HG03097 (cell line): ENCODE measurements around the gene TMEM14A.
"Not testable (repeated sequence)": the region's sequence is repeated elsewhere in the genome, so short reads cannot be mapped to it uniquely, and the experiment has no call there.

Experiments
- ATAC-seq: cut with Tn5 transposase; IDR thresholded peaks from one replicate; pipeline ENCODE4 v1.9.1; 2021; ENCODE audit not compliant: unreplicated experiment, low FRiP score

TMEM14A gene

DNA sequence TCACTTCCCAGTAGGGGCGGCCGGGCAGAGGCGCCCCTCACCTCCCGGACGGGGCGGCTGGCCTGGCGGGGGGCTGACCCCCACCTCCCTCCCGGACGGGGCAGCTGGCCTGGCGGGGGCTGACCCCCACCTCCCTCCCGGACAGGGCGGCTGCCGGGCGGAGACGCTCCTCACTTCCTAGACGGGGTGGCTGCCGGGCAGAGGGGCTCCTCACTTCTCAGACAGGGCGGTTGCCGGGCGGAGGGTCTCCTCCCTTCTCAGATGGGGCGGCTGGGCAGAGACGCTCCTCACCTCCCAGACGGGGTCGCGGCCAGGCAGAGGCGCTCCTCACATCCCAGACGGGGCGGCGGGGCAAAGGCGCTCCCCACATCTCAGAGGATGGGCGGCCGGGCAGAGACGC lies 15.0 kb upstream of the TMEM14A start:
- ATAC-seq, result not testable (repeated sequence)

DNA sequence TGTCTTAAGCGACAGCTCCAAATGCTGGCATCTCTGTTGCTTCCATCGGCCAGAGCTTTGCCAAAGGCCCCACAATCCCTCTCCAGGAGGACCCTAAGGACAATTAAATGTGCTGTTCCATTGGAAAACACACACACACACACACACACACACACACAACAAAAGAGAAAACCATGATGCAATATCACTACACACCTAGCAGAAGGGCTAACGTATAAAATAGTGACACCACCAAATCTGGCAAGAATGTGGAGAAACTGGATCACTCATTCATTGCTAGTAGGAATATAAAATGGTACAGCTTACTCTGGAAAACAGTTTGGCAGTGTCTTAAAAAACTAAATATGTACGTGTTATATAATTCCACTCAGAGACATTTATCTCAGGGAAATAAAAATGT lies 13.0 kb upstream of the TMEM14A start:
- ATAC-seq, result no peak

DNA sequence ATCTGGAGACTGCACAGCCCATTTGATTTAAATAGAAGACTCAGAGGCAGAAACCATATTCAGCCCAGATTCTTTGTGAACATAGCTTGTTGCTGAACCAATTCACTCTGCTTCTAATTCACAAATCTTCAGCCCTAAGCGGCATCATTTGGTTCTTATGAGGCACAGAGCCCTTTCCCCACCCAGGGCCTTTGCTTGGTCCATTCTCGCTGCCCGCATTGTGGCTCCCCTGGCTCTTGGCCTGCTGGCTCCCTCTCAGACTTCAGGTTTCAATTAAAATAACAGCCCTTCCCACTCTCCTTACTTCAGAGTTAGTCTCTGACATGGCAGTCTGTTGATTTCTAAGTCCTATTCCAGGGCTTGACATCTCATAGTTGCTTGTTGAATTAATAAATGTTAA lies 9.4 kb upstream of the TMEM14A start:
- no peak for ATAC-seq

DNA sequence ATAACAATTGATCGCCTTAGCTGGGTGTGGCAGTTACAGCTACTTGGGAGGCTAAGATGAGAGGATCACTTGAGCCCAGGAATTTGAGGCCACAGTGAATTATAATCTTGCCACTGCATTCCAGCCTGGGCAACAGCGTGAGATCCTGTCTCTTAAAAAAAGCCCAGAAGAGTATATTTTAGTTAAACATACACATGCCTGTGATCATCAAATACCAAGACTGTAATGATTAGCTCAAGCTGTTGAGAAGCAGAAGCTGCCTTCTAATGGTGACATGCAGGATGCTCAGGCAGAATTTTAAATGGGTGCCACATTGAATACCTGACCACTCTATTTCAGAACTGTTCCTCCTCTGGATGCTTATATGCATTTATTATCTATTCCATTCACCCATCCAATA lies 8.9 kb upstream of the TMEM14A start:
- ATAC-seq, result no peak

DNA sequence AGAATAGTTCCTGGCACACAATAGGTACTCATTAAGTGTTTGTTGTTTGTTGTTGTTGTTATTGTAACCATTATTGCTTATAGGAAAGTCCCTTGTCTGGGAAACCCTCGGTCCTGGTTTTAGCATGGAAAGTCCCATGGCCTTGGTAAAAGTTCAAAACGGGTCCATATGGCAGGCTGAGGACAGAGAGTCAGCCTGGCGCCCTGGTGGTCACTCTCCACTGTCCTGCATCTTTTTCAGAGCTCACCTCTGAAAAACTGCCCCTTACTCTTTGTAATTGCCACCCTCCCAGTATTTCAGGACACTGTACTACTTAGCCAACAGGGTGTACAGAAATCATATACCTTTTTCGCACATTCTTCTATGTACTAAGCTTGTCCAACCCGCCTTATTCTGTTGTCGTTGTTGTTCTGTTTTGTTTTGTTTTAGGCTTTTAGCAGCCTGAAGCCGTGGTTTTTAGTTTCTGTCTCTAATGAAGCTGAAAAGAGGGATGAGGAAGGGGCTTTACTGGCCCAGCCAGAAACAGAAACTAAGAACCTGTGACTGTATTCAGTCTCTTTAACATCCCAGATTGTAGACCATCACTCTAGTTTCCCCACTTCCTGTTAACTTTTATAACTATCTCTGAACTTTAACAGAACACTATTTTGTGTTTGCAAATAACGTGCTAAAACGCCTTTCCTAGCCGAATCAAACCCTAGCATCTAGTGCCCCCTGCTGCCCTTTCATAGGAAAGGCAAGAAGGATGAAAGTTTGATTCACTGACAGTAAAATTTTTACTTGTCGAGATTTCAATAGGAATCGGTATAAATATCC lies 7.6 kb upstream of the TMEM14A start:
- ATAC-seq, result no peak

DNA sequence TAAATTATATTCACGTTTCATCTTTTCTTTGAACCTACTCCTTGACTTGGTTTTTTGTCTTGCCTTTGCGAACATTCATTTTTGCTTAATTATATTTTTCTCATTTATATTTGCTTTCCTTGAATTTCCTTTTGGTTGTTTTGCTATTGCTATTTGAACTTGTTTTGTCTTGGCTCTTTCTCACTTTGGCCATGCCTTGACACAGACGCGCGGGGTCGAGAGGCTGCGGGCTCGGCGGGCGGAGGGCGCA lies 7.1 kb upstream of the TMEM14A start:
- ATAC-seq, result no peak

DNA sequence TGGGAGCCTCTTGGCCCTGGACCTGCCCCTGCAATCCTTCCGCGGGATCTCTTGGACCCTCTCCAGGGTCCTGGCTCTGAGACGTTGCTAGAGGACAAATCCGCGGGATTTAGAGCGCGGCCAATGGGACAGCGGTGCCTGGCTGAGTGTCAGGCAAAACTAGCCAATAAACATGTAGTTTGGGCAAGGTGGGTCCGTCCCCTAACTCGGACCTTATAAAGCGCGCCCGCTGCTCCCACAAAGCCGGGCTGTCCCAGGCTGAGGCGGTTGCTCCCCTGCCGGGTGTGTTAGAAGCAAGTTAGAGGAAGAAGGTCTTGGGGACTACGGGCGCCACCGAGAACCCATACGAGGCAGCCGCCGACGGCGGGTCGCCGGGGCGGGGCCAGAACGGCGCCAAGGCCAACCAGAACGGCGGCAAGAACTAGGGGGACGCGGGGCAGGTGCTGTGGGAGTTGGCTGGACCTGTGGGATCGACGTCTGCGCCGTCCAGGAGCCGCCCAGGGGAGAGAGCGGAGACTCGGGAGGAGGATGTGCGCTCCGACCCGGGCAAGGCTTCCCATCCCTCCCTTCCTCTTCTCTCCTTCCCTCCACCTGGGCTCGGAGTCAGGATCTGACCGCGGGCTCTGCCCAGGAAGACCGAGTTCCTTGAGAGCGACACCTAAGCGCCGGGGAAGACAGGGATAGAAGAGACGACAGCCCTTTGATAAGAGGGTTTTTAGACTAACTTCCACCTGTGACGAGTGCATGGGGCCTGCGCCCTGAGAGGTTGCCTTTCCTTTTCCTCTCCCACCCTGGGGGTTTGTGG lies 6.5 kb upstream of the TMEM14A start:
- peak; percentile 85 for ATAC-seq

DNA sequence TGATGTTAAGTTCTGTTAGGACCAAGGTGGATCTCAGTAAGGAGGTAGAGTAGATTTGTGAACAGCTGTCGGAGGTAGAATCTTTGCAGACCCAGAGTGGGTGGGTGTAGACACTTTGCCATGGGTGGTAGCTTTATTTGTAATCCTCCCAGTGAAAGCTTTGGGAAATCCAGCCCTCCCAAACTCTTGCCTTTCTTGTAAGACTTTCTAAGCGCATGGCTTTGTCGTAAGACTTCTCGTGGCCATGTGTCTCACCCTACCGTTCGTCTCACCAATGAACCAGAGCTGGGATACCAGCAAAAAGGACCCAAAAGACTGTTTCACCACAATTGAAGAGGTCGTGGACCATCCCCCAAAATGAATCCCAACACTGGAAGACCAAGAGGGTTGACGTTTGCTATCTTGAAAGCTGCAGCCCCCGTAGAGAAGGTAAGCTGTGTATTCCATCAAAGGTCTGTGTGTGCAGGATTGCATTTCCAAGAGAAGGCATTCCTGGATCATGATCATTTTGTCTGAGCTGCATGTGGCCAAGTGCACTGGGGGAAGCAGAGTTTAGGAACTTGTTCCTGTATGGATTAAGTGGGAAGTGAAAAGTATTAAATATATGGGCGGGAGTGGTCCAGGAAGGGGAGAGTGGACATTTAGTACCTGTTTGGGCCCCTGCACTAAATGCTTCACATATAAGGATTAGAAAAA lies 5.8 kb upstream of the TMEM14A start:
- ATAC-seq, result no peak

DNA sequence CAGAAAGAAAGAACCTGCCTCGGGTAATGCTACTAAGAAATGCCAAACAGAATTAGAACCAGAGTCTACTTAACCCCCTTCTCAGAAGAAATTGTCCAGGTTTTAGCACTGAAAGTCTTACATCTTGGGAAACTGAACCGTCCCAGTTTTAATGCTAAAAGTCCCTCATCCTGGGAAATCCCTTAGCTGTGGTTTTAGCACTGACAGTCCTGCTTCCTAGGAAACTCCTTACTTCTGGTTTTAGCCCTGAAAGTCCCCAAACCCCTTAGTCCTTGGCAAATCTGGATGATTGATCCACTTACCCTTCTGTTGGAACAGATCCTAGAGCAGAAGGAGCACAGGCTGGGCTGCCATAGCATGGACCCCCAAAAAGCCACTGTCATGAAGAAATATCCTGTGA lies 4.8 kb upstream of the TMEM14A start:
- ATAC-seq, result no peak

DNA sequence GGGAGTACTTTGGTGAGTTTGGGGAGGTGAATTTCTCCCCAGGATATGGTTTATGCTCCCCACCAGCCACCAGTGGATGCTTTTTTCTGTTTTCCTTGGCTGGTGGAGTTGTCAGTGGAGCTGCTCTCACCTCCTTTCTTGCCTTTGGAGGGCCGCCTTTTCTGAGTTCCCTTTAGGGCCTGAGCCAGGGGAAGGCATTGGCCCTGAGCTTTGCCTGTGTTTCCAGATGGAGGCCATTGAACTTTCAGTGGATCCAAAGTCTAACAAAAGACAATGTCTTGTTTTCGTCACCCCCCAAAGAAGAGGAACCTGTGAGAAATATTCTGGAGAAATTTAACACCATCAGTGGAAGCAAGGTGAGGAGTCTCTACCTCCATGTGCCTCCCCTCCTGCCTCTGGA lies 4.4 kb upstream of the TMEM14A start:
- ATAC-seq, result no peak

DNA sequence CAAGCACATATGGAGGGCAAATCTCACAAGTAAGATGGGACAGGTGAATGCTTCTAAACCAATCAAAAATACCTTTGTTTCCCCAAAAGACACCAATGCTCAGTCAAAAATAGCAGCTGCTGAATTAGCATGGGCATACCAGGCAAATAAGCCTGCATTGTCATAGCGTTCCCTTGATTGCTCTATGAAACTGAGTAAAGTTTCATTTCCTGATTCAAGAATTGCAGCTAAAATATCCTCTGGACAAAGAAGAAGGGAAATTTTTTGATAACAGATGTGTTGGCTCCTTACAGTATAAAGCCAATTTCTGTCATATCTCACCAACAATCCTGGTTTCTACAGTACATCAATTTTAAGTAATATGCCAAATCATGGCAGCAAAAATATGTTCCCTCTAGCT lies 3.3 kb upstream of the TMEM14A start:
- ATAC-seq, result no peak

DNA sequence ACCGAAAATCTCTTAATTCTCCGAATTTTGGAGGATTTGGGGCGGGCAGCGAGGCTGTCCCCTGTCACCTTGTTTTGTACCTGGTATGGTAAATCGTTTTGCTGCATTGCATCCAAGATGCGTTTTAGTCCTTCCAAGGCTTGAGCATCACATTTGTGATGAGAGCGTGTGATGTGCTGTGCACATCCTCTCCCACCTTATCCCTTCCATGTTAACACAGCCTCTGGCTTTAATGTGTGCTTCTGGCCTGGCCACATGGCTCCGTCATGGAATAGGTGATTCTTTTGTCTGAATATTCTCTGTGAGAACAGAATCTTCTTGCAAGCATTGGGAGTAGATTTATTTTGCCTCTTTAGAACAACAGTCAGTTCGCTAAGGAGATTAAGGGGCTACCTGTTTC lies 763 bp downstream of the TMEM14A start:
- ATAC-seq, result no peak

DNA sequence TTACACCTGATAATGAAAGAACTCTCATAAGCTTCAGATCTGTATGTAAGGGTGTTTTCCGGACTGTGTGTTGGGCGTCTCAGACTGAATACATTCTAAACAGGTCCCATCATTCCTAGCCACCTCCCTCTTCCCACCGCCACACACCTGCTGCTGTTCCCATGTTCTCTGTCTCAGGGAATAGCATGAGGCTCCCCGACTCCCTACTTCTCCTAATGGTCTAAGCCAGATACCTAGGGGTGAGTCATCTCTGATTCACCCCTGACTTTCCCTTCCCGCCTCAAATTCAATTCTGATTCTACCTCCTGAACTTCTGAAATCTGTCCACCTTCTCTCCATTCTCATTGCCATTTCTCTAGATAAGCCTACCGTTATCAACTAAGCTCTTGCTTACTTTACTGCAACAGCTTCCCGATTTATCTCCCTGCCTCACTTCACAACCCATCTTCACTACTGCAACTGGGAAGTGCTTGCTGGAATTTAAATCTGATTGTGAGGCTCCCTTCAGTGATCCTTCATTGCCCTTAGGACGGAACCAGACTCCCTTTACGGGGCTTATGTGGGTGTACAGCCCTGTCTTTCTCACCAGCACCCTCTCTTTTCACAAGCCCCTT lies 1.6 kb downstream of the TMEM14A start:
- ATAC-seq, result no peak

DNA sequence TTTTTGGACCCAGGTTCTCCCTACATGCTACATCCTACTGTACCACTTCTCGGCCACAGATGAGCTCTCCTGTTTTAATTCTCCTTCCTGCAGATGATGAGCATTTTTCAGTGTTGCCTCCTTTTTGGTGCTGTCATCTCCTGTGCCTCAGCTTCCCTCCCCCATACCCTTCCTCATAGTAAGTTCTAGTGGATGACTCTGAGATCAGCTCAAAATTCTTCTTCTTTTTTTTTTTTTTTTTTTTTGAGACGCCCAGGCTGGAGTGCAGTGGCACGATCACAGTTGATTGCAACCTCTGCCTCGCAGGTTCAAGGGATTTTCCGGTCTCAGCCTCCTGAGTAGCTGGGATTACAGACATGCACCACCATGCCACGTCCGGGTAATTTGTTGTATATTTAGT lies 3.8 kb downstream of the TMEM14A start:
- ATAC-seq, result no peak

DNA sequence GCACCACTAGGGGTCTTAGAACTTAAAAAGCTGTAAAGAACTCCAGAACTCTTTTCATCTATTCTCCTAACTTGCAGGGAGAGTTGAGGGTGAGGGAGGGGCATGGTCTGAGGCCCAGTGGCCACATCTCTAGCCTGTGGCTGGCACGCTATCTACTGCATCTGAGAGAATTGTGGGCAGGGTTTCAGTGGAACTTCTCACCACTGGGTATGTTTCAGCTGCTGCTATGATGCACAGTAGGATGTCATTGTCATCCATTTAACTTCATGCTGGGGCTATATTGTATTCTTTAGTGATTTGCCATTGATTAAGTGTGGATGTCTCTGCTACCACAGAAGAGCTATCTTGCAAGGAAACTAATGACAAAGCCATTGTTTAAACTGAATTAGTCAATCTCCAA lies 4.5 kb downstream of the TMEM14A start:
- ATAC-seq, result no peak

DNA sequence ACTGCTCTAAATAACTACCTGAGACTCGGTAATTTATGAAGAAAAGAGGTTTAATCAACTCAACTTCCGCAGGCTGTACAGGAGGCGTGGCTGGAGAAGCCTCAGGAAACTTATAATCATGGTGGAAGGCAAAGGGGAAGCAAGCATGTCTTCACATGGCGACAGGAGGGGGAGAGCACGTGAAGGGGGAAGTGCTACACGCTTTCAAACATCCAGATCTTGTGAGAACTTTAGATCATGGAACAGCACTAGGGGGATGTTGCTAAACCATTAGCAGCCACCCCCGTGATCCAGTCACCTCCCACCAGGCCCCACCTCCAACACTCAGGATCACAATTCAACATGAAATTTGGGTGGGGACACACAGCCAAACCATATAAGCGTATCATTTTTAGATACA lies 5.7 kb downstream of the TMEM14A start:
- not testable (repeated sequence) for ATAC-seq

DNA sequence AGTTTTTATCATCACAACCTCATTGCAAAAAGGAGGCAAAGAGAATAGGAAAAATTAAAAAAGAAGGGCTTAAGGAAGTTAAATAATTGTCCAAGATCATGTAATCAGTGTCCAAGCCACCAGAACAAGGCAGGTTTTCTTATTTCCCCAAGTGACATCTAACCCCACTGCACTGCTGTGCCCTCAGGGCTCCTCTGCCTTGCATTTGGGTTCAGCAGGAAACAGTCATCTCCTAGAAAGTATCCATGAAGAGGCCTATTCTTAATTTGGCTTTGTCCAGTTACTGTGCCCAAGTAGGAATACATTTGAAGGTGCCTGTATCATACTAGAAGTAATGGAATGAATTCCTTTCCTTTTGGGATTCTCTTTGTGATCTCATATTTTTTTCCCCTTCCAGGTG lies 10.5 kb downstream of the TMEM14A start:
- no peak for ATAC-seq

DNA sequence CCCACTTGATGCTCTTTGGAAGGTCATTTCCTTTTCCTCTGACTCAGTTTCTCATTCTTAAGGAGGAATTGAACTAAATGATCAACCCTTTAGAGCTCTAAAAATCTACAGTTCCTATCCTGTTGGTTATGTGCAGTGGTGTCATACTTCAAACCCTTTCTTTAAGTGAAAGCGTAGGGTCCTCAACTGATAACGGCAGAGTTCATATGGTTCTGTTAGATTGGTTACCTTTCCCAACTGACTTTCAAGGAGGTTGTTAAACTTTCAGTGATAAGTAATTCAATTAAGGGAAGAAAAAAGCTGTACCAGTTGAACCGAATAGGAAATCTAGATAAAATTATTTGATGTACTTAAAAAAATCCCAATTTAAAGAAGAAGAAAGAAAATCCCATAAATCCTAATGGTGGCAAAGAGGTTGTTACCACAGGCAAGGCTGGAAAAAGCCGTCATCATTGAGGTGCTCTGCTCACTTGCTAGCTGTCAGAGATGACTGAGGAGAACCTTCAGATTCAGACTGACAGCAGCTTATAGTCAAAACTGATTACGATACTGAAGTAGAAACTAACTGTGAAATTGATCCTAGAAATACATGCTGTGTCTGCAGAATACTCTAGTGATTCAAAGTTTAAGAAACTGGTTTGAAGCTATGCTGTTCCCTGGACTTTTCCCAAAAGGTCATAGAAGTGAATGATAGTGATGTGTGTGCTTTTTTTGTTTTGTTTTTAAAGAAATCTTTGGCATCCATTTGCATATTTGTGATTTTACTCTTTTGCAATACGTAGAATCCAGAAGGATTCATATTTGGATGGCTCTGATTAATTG lies 16.2 kb downstream of the TMEM14A start:
- no peak for ATAC-seq

DNA sequence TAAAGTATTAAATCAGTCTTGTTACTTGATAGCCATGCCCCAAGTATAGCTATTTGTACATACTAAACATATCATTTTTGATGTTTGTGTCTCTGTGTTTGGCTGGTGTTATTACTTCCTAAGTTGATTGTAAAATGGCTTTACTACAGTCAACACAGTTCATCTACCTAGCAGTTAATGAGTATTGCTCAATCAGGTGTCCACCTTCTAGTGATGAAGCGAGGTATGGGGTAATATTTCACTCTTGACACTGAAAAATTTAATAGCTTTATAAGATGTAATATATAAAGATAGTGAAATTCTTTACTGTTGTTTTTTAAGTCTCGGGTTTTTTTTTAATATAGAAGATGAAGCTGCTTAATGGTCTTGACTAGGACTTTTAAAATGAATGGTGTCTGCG lies 18.9 kb downstream of the TMEM14A start:
- ATAC-seq, result no peak

DNA sequence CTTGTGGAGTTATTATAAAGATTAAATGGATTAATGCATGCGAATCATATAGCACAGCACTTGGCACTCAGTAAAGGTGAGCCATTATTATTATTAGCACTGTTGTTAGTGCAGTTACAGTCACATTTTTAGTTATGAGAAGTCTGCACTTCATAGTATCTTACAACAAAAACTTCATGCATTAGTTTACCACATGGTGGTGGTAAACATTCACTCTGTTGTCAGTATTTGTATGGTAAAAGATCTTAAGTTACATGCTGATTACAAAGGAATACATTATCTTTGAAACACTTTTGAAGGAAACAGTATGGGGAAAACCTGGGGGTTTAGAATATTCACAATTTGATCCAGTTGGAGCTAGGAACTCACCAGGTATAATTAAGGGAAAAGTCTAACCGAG lies 20.8 kb downstream of the TMEM14A start:
- no peak for ATAC-seq

DNA sequence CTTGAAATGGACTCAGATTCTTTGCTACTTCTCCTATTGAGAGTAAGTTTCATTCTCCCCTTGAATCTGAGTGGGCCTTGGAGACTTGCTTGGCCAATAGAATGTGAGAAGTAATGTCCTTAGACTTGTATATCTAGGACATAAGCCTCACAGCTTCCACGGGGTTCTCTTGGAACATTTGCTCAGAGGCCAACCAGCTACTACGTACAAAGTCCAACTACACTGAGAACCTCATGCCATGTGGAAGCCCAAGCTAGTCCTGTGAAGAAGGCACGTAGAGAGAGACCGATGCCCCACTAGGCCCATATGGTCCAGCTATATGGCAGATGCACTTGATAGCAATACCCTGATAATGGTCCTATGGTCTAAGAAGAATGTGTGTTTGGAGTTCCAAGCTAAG lies 22.9 kb downstream of the TMEM14A start:
- no peak for ATAC-seq
